Immature natural killer cell (primary cell): ENCODE results near the gene KCNQ1. TPM values are rescaled to one million over a fixed set of nuclear protein-coding genes. Genes with fewer than 3 reads are reported as not detected.

ENCODE experiments used
- DNase-seq, 3 donors: peaks; one replicate each; pipeline ENCODE4 v3.0.0; 2022; ENCODE audit warnings: mixed read lengths in 1 of 3
- H3K27ac Mint-ChIP-seq, 6 donors: one replicate each; pipeline ENCODE4 v1.8.0; 2020; ENCODE audit warnings: mixed read lengths in 6 of 6, mild to moderate bottlenecking in 5 of 6, inconsistent platforms in 4 of 6, moderate library complexity in 3 of 6
- H3K27me3 Mint-ChIP-seq, 3 donors: one replicate each; pipeline ENCODE4 v1.8.0; 2020 to 2021; ENCODE audit warnings: low read depth in 3 of 3, mild to moderate bottlenecking in 3 of 3, mixed read lengths in 3 of 3, moderate library complexity in 3 of 3, inconsistent platforms in 1 of 3
- H3K36me3 Mint-ChIP-seq, 3 donors: one replicate each; pipeline ENCODE4 v1.8.0; 2020; ENCODE audit warnings: mixed read lengths in 3 of 3, inconsistent platforms in 2 of 3, mild to moderate bottlenecking in 2 of 3
- H3K4me1 Mint-ChIP-seq, 2 donors: one replicate each; pipeline ENCODE4 v1.8.0; 2020; ENCODE audit warnings: inconsistent platforms in 2 of 2, mild to moderate bottlenecking in 2 of 2, mixed read lengths in 2 of 2, moderate library complexity in 1 of 2
- H3K4me3 Mint-ChIP-seq, 5 donors: one replicate each; pipeline ENCODE4 v1.8.0; 2020; ENCODE audit warnings: mild to moderate bottlenecking in 5 of 5, mixed read lengths in 5 of 5, inconsistent platforms in 3 of 5, moderate library complexity in 3 of 5
- H3K9me3 Mint-ChIP-seq, 6 donors: one replicate each; pipeline ENCODE4 v1.8.0; 2020; ENCODE audit warnings: mild to moderate bottlenecking in 6 of 6, mixed read lengths in 6 of 6, inconsistent platforms in 4 of 6, moderate library complexity in 3 of 6
- polyA plus RNA-seq, 3 donors: library from polyadenylated mRNA; unstranded; fragments of 300-500 nt; fragmentation: Illumina TruSeq; gene quantifications; one replicate each; pipeline ENCODE4 v1.2.3, GENCODE V29; 2021

Gene KCNQ1
- polyA plus RNA-seq, 3 donors from 2014 or later = 0.13 to 1.1 (median 0.73) TPM

DNA sequence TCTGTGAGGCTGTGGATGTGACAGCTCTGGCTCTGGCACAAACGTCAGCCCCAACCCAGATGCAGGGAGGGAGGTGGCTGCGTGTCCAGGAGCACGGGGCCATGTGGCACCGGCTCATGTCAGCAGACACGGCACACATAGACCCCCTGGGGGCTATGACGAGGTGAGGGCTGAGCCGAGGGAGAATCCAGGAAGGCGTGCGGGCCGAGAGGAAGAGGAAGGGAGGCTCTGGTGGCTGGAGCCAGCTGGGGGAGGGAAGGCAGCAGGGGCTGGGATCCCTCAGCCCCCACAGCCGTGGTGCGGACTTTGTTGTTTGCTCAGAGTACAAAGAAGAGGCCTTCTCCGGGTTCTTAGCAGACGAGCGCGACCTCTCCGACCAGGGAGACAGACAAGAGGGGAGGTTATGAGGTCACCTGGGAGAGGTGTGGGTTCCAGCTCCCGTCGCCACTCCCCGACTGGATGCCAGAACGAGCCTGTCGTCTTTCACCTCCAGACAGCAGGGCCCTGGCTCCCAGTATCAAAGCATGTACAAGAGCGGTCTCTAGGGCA, 394.7 kb downstream of the KCNQ1 start:
- Mint-ChIP-seq H3K27me3 (peaks cover 0 to 3% (median 0%) of the 10 kb centered on the region in 3 donors), H3K4me3 (no peak overlapping the region), H3K36me3 (no peaks in the 10 kb centered on the region), H3K9me3 (peaks cover 0 to 2% (median 0%) of the 10 kb centered on the region in 6 donors), H3K27ac (no peak overlapping the region), H3K4me1 (no peaks in the 10 kb centered on the region)
- no peak for DNase-seq

DNA sequence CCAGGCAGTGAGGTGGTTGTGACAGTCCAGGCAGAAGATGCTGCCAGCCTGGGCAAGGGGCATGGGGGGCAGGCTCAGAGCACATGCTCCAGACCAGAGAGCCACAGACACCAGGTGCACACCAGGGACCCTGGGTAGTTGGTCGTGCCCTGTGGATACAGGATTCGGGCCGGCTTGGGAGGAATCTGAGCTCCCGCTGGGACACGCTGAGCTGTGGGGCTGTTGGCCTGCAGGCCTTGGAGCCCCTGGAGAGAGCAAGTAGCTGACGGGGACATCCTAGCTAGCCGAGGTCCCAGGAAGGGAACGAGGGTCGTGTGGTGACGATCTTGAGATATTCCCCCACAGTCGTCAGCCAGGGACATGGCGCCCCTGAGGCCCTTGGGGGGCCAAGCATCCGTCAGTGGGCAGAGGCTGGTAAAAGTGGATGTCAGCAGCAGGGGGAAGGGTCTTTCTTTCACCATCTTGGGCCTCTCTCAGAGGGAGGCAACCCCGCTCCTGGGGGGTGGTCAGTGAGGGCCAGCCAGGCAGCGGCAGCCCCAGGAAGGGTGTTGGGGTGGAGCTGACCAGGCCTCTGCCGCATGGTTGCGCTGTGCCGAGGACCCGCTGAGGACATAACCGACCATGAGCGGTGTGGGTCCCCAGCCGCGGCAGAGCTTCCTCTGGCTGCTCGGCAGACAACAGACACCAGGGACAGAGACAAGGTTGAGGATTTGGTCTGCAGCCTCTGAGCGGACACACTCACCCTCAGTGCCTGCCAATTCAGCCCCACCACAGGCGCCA, 396.8 kb downstream of the KCNQ1 start:
- Mint-ChIP-seq H3K27ac (no peak overlapping the region), H3K4me3 (no peak overlapping the region), H3K9me3 (peaks cover 0 to 2% (median 0%) of the 10 kb centered on the region in 6 donors), H3K36me3 (no peaks in the 10 kb centered on the region), H3K4me1 (no peaks in the 10 kb centered on the region), H3K27me3 (no peaks in the 10 kb centered on the region)
- DNase-seq = no peak

DNA sequence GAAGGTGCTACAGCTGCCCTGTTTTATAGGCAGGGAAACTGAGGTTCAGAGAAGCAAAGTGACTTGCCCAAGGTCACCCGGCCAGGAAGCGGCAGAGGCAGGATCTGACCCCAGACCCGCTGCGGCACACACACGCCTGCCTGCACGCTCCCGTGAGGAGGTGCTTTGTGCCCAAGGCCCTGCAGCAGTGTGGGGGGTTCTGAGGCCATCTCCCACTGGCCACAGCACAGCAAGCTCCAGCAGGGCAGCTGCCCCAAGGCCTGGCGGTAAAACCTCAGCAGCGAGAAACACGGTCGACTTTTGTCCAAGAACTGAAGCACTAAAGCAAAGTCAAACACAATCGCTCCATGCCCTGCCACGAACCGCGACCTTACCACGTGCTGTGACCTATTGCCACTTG, 398.1 kb downstream of the KCNQ1 start:
- no peak for DNase-seq
- H3K36me3 Mint-ChIP-seq = no peaks in the 10 kb centered on the region
- H3K4me3 Mint-ChIP-seq = no peak overlapping the region
- peaks cover 0 to 2% (median 0%) of the 10 kb centered on the region in 6 donors for H3K9me3 Mint-ChIP-seq
- H3K4me1 Mint-ChIP-seq = no peaks in the 10 kb centered on the region
- H3K27me3 Mint-ChIP-seq = no peaks in the 10 kb centered on the region
- no peak overlapping the region for H3K27ac Mint-ChIP-seq

DNA sequence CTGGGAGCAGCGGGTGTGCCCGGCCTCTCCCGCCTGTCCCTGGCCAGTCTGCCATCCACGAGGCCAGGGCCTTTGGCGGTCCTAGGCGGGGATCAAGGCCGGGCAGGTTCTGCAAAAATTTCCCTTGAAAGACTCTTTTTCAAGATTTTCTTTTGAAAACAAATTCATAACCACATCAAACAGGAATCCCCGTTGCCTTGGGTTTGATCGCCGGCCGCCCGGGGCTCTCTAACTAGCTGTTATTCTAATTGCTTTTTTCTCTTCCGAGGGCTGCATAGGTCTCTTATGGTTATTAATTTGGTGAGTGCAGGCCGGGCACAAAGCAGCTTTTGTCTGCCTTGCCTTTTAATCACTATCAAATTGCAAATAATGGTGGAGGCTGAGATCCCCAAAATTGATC, 398.7 kb downstream of the KCNQ1 start:
- H3K27ac Mint-ChIP-seq = no peak overlapping the region
- H3K9me3 Mint-ChIP-seq = no peaks in the 10 kb centered on the region
- H3K36me3 Mint-ChIP-seq = no peaks in the 10 kb centered on the region
- H3K27me3 Mint-ChIP-seq = no peaks in the 10 kb centered on the region
- DNase-seq = no peak
- H3K4me1 Mint-ChIP-seq = no peaks in the 10 kb centered on the region
- H3K4me3 Mint-ChIP-seq = no peak overlapping the region

DNA sequence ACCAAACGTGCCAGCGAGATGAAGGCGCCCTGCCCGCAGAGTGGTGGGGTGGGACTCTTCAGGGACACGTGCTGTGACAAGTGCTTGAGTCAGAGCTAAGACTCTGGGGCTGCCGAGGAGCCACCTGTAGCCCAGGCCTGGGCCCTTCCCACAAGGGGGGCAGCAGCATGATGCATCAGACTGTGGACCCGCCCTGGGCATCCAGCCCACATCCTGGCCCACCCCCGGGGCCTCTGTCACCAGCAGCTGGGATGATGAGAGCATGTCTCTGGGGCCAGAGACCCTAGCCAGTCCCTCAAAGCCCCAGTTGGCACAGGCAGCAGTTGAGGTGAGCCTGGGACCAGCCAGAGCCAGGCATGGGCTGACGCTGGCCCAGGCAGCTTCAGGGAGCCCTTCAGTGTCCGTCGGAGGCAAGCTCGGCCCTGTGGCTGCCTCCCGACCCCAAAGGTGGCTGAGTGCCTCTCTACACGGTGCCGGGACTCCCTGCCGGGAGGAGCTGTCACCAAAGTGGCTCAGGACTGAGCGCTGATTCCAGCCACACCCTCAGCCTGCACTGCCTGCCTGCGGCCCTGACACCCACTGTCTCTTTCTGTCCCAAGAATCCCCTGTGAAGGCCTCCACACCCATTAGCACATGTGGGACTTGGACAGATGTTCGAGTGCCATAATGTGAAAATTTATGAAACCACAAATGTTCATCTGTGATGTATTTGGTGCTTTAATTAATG, 399.5 kb downstream of the KCNQ1 start:
- Mint-ChIP-seq H3K27me3 (peaks cover 0 to 2% (median 0%) of the 10 kb centered on the region in 3 donors), H3K36me3 (no peaks in the 10 kb centered on the region), H3K9me3 (no peaks in the 10 kb centered on the region), H3K4me1 (no peaks in the 10 kb centered on the region), H3K27ac (no peak overlapping the region), H3K4me3 (no peak overlapping the region)
- DNase-seq = no peak

DNA sequence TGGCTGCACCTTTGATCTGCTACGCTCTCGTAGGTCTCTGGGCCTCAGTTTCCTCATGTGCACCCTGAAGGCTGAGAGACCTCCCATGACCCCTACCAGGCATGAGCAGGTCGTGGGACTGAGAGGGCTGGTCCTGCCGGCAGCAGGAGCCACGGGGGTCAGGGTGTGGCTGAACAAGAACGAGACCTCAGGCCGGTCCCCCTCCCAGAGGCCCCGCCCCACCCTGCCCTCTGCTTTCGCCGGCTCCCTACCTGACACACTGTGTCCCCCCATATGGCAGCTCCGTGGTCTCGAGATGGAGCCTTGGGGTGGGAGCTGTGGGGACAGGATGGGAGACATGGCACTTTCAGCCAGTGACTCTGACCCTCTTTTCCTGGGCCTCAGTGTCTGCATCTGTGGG, 400.2 kb downstream of the KCNQ1 start:
- Mint-ChIP-seq H3K4me1 (no peaks in the 10 kb centered on the region), H3K4me3 (no peak overlapping the region), H3K27ac (no peak overlapping the region), H3K9me3 (no peaks in the 10 kb centered on the region), H3K36me3 (no peaks in the 10 kb centered on the region), H3K27me3 (peaks cover 0 to 2% (median 0%) of the 10 kb centered on the region in 3 donors)
- no peak for DNase-seq

DNA sequence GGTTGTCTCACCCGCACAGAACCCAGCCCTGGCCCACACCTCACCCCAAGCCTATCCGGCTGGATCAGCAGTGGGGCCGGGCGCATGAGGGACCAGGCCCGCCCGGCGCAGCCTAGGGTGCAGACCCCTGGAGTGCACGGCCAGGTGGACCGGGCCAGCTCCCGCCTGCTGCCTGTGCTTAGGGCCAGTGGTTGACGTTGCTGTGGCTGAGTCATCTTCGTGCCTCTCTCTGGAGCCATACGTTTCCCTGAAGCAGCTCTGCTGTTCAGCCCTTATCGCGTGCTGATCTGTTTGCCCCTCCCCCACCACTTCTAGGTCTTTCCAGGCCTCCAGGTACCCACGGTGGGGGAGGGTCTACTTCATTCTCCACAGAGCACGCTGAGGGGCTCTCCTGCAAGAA, 401.2 kb downstream of the KCNQ1 start:
- Mint-ChIP-seq H3K4me3 (no peak overlapping the region), H3K36me3 (no peaks in the 10 kb centered on the region), H3K27ac (no peak overlapping the region), H3K27me3 (peaks cover 0 to 2% (median 0%) of the 10 kb centered on the region in 3 donors), H3K4me1 (no peaks in the 10 kb centered on the region), H3K9me3 (no peaks in the 10 kb centered on the region)
- no peak for DNase-seq

DNA sequence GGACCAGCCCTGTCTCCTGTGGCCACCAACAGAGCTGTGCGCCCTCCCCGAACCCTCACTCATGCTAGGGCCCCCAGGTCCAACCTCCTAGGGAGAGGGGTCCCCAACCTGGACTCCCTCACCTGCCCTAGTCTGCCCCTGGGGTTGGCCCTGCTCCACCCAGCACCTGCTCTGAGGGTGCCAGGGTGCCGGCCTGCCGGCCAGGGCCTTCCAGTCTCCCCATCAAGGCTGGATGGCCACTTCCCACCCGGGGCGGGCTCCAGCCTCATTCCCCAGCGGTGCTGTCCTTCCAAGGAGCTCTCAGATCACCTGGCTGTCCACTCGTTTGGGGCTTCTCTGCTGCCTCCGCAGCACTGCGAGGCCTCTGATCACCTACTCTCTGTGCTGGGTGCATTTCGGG, 401.7 kb downstream of the KCNQ1 start:
- Mint-ChIP-seq H3K36me3 (no peaks in the 10 kb centered on the region), H3K27ac (no peak overlapping the region), H3K27me3 (peaks cover 0 to 2% (median 0%) of the 10 kb centered on the region in 3 donors), H3K4me1 (no peaks in the 10 kb centered on the region), H3K4me3 (no peak overlapping the region), H3K9me3 (no peaks in the 10 kb centered on the region)
- DNase-seq = no peak

DNA sequence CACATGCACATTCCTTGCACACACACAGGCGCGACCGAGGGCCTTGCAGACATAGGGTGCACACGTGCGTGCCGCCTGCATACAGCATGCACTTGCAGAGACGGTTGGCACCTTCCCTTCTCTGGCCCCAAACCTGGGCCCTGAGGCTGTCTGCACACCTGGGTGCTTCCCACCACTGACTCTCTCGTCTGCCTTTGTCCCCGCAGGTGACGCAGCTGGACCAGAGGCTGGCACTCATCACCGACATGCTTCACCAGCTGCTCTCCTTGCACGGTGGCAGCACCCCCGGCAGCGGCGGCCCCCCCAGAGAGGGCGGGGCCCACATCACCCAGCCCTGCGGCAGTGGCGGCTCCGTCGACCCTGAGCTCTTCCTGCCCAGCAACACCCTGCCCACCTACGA, 402.8 kb downstream of the KCNQ1 start:
- H3K9me3 Mint-ChIP-seq = no peaks in the 10 kb centered on the region
- no peak for DNase-seq
- H3K27me3 Mint-ChIP-seq = peaks cover 0 to 2% (median 0%) of the 10 kb centered on the region in 3 donors
- H3K4me3 Mint-ChIP-seq = no peak overlapping the region
- no peak overlapping the region for H3K27ac Mint-ChIP-seq
- H3K36me3 Mint-ChIP-seq = no peaks in the 10 kb centered on the region
- no peaks in the 10 kb centered on the region for H3K4me1 Mint-ChIP-seq

DNA sequence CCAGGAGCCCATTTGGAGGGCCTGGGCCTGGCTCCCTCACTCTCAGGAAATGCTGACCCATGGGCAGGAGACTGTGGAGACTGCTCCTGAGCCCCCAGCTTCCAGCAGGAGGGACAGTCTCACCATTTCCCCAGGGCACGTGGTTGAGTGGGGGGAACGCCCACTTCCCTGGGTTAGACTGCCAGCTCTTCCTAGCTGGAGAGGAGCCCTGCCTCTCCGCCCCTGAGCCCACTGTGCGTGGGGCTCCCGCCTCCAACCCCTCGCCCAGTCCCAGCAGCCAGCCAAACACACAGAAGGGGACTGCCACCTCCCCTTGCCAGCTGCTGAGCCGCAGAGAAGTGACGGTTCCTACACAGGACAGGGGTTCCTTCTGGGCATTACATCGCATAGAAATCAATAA, 403.7 kb downstream of the KCNQ1 start:
- no peak for DNase-seq
- Mint-ChIP-seq H3K36me3 (no peaks in the 10 kb centered on the region), H3K27ac (no peak overlapping the region), H3K9me3 (no peaks in the 10 kb centered on the region), H3K27me3 (peaks cover 0 to 2% (median under 1%) of the 10 kb centered on the region in 3 donors), H3K4me3 (no peak overlapping the region), H3K4me1 (no peaks in the 10 kb centered on the region)

DNA sequence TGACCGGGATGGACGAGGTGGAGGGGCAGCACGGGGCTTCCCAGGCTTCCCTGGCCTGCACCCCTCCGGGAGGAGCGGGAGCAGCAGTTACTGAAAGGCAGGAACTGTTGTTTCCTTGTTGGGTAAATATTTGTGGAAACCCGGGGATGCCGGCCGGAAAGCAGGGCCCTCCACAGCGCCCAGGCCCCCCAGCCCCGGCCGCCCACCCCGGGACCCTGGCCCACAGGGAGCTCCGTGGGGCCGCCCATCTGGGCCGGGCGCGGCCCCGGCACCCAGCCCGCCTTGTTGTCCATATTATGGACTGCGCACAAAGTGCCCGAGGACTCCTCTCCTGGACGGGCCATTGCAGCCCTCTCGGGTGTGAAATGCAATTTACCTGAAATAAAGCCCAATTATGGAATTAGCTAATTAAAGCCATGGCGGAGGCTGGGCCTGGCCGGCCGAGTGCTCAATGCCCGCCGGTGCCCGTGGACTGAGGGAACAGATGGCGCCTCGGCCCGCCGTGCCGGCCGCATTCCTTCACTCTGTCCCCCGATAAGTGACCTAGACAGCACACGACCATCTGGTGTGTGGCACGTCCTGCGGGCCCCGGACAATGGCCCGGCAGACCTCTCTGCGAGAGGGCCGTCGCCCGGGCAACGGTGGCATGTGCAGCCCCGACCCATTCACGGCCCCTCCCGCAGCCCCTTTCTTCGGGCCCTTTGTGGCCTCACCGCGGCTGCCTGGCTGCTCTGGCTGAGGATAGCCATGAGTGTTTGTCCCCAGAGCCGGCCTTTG, 405.4 kb downstream of the KCNQ1 start:
- no peak for DNase-seq
- Mint-ChIP-seq H3K36me3 (no peaks in the 10 kb centered on the region), H3K4me3 (no peak overlapping the region), H3K27me3 (peaks cover 0 to 2% (median 2%) of the 10 kb centered on the region in 3 donors), H3K27ac (no peak overlapping the region), H3K9me3 (no peaks in the 10 kb centered on the region), H3K4me1 (no peaks in the 10 kb centered on the region)

DNA sequence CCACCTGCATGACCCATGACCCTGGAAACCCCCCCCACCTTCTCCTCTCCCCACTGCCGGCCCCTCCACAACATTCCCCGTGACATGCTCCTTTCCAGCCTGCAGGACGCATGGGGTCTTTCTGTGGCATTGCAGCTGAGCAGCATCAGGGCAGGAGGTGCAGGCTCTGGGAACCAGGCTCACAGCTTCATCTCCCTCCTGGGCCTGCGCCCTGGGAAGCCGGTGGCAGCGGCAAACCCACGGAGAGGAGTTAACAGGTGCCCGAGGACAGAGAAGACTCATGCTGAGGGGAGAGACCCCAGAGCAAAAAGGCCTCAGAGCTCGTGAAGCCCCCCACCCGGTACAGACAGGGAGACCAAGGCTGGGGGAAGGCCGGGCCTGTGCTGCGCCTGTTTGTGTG, 408.6 kb downstream of the KCNQ1 start:
- H3K27me3 Mint-ChIP-seq = peaks cover 0 to 4% (median 3%) of the 10 kb centered on the region in 3 donors
- DNase-seq = no peak
- H3K27ac Mint-ChIP-seq = no peak overlapping the region
- no peak overlapping the region for H3K4me3 Mint-ChIP-seq
- no peaks in the 10 kb centered on the region for H3K4me1 Mint-ChIP-seq
- no peaks in the 10 kb centered on the region for H3K36me3 Mint-ChIP-seq
- no peaks in the 10 kb centered on the region for H3K9me3 Mint-ChIP-seq

DNA sequence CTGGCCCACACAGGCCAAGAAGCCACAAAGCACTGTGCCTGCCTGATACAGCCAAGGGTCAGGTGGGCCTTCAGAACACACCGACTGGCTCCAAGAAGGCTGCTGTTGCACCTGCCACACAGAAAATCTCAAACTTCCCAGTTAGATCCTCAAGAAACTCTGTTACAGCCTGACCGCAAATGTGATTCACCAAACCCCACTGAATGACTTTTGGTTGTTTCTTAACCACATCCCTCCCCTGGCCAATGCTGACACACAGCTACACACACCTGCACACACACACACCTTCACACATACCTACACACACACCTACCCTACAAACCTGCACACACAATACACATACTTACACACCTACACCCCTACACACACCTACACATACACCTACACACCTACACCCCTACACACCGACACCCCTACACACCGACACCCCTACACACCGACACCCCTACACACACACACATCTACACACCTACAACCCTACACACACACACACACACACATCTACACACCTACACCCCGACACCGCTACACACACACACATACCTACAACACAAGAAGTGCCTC, 409.3 kb downstream of the KCNQ1 start:
- H3K4me3 Mint-ChIP-seq = no peak overlapping the region
- no peak for DNase-seq
- peaks cover 0 to 4% (median 2%) of the 10 kb centered on the region in 3 donors for H3K27me3 Mint-ChIP-seq
- no peaks in the 10 kb centered on the region for H3K9me3 Mint-ChIP-seq
- H3K27ac Mint-ChIP-seq = no peak overlapping the region
- no peaks in the 10 kb centered on the region for H3K4me1 Mint-ChIP-seq
- H3K36me3 Mint-ChIP-seq = no peaks in the 10 kb centered on the region
